Panc1 (cell line): ENCODE results near the gene DEDD. TPM values are rescaled to one million over a fixed set of nuclear protein-coding genes. Genes with fewer than 3 reads are reported as not detected.
A peak's percentile ranks its signal among the peaks of the same experiment; 100 is the strongest.

Experiments used
- ATAC-seq: fragments of 200-7000 bp; cut with Tn5 transposase; 2 replicates; pipeline ENCODE4 v1.9.1; 2020; ENCODE audit warnings: mild to moderate bottlenecking, moderate library complexity
- BruUV-seq: library from RNA; stranded (reverse); fragments of 400-500 nt; replicated peaks from 2 replicates; lab custom pipeline; 2021; lab: Mats Ljungman, UMichigan
- CTCF ChIA-PET: fragments of 300-600 bp; sonication (Branson Sonifier 250); formaldehyde crosslinking; loops from one replicate; lab custom pipeline; 2022; ENCODE audit warnings: antibody characterized with exemption; lab: Charles Lee
- POLR2A ChIA-PET: fragments of 300-600 bp; sonication (Branson Sonifier 250); formaldehyde crosslinking; loops from one replicate; lab custom pipeline; 2022; ENCODE audit warnings: antibody characterized with exemption; lab: Charles Lee
- DNase-seq: peaks from one replicate; pipeline ENCODE4 v3.0.0-alpha.2; 2010; ENCODE audit warnings: low read depth, low spot score
- H3K27ac ChIP-seq: 2 replicates; pipeline ENCODE4 v1.5.1; 2011; ENCODE audit warnings: mild to moderate bottlenecking, low read length, inconsistent platforms
- H3K27me3 ChIP-seq: fragments of 200-500 bp; sonication (Bioruptor generic); 2 replicates; pipeline ENCODE4 v1.6.0; 2014; ENCODE audit warnings: low read length, inconsistent platforms; ENCODE audit not compliant: control insufficient read depth, insufficient read depth
- H3K36me3 ChIP-seq: fragments of 200-500 bp; sonication (Bioruptor generic); 2 replicates; pipeline ENCODE4 v1.5.1; 2014; ENCODE audit warnings: inconsistent platforms, mild to moderate bottlenecking, low read length, moderate library complexity; ENCODE audit not compliant: control insufficient read depth, insufficient read depth
- H3K4me1 ChIP-seq: 2 replicates; pipeline ENCODE4 v1.5.1; 2011; ENCODE audit warnings: inconsistent platforms, mild to moderate bottlenecking, low read length, moderate library complexity; ENCODE audit not compliant: control insufficient read depth, insufficient read depth
- H3K4me3 ChIP-seq, 2 experiments: 2 replicates each; pipeline ENCODE4 v1.5.1; 2011 to 2012; ENCODE audit warnings: low read depth in 2 of 2, low read length in 2 of 2, mild to moderate bottlenecking in 2 of 2, inconsistent platforms in 1 of 2, moderate library complexity in 1 of 2
- H3K9me3 ChIP-seq: fragments of 200-500 bp; sonication (Bioruptor generic); 2 replicates; pipeline ENCODE4 v1.5.1; 2014; ENCODE audit warnings: low read depth, mild to moderate bottlenecking, inconsistent platforms, low read length, moderate library complexity; ENCODE audit not compliant: control insufficient read depth, insufficient read depth
- CTCF ChIP-seq: fragments of 450-650 bp; IDR thresholded peaks from 2 replicates; pipeline ENCODE4 v1.5.1; 2017; ENCODE audit warnings: mild to moderate bottlenecking
- POLR2AphosphoS5 ChIP-seq: IDR thresholded peaks from 2 replicates; pipeline ENCODE4 v1.6.1; 2012; ENCODE audit warnings: mild to moderate bottlenecking, low read depth, low read length, moderate library complexity
- REST ChIP-seq, 2 experiments: IDR thresholded peaks; 2 replicates each; pipeline ENCODE4 v1.6.1; 2011 to 2012; ENCODE audit warnings: low read depth in 2 of 2, control low read depth in 1 of 2, low read length in 1 of 2, mild to moderate bottlenecking in 1 of 2, moderate library complexity in 1 of 2; ENCODE audit not compliant: insufficient read depth in 1 of 2
- SIN3A ChIP-seq: IDR thresholded peaks from 2 replicates; pipeline ENCODE4 v1.6.1; 2012; ENCODE audit warnings: low read depth, mild to moderate bottlenecking, low read length, moderate library complexity, borderline replicate concordance; ENCODE audit not compliant: insufficient read depth
- TCF7L2 ChIP-seq: IDR thresholded peaks from 2 replicates; pipeline ENCODE4 v1.6.1; 2011; ENCODE audit warnings: mild to moderate bottlenecking, low read depth, low read length, inconsistent platforms
- in situ Hi-C: cut with HindIII; loops from 2 replicates; pipeline ENCODE4 v1.10.0; 2016; ENCODE audit warnings: low sequenced_read_pairs, low pct_unique_long_range_greater_than_20kb
- intact Hi-C: fragments of 100-400 bp; cut with micrococcal nuclease; formaldehyde crosslinking; loops from one replicate; pipeline ENCODE4 v1.10.0; 2022; ENCODE audit not compliant: unreplicated experiment
- total RNA-seq: library from RNA; stranded (reverse); gene quantifications from one replicate; pipeline ENCODE4 v1.2.1, GENCODE V29; 2021; ENCODE audit not compliant: unreplicated experiment

The DEDD gene
- total RNA-seq, 1 experiment from 2014 or later, result 42.5 TPM

GRCh38 chr1:161145832-161146231, 13.4 kb upstream of the DEDD start:
- Histone ChIP-seq H3K36me3 (no peaks in the 10 kb centered on the region), H3K27me3 (no peaks in the 10 kb centered on the region), H3K4me1 (no peaks in the 10 kb centered on the region), H3K4me3 (no peak overlapping the region), H3K27ac (no peak overlapping the region), H3K9me3 (no peaks in the 10 kb centered on the region)
- intact Hi-C loops (no loop called here), in situ Hi-C loops (no loop called here)
- TF ChIP-seq CTCF (no peak), REST (IDR thresholded peaks at IDR 0.05; ENCODE audit: insufficient read depth in 1 of 2, low read depth in 2 of 2, low read length in 1 of 2) (no peak)
- POLR2A ChIA-PET, result interaction anchor here (0.6 kb wide), 1 partner anchor 188 kb away, joined by 11 read pairs; no protein-coding TSS in a partner anchor
- ATAC-seq (no peak; the same call in 1 of the 2 replicates), DNase-seq (no peak)
- no TSS peak for BruUV-seq
- CTCF ChIA-PET, result no interaction called here

GRCh38 chr1:161140755-161141400, 8.4 kb upstream of the DEDD start:
- ChIA-PET POLR2A (interaction anchor here (0.6 kb wide), 1 partner anchor 11 kb away, joined by 9 read pairs; no protein-coding TSS in a partner anchor), CTCF (interaction anchor here (0.6 to 1.1 kb wide), 3 partner anchors 43 to 152 kb away, joined by 4 to 12 read pairs (median 5); no protein-coding TSS in a partner anchor)
- Histone ChIP-seq H3K36me3 (no peaks in the 10 kb centered on the region), H3K9me3 (no peaks in the 10 kb centered on the region), H3K4me1 (no peaks in the 10 kb centered on the region), H3K4me3 (no peak overlapping the region), H3K27ac (no peak overlapping the region), H3K27me3 (no peaks in the 10 kb centered on the region)
- in situ Hi-C loops (no loop called here), intact Hi-C loops (no loop called here)
- ATAC-seq (no peak), DNase-seq (no peak)
- no TSS peak for BruUV-seq
- TF ChIP-seq TCF7L2, result no peak

- TF ChIP-seq REST (IDR thresholded peaks at IDR 0.05; ENCODE audit: insufficient read depth in 1 of 2, low read depth in 2 of 2, low read length in 1 of 2) (no peak), POLR2AphosphoS5 (no peak), SIN3A (no peak), CTCF (no peak; the same call in 1 of the 2 replicates), TCF7L2 (no peak)
- Histone ChIP-seq H3K36me3 (no peaks in the 10 kb centered on the region), H3K9me3 (no peaks in the 10 kb centered on the region), H3K4me1 (no peaks in the 10 kb centered on the region), H3K27me3 (no peaks in the 10 kb centered on the region), H3K27ac (no peak overlapping the region), H3K4me3 (no peak overlapping the region)
- ChIA-PET POLR2A (interaction anchor here (0.7 kb wide), 1 partner anchor 18 kb away, joined by 3 read pairs; no protein-coding TSS in a partner anchor), CTCF (interaction anchor here (0.6 kb wide), 1 partner anchor 146 kb away, joined by 15 read pairs; no protein-coding TSS in a partner anchor)
- intact Hi-C loops, result no loop called here
- DNase-seq (no peak), ATAC-seq (peak; percentile 80; the same call in 1 of the 2 replicates)
- in situ Hi-C loops, result no loop called here
- BruUV-seq, result no TSS peak
Measured at GRCh38 chr1:161139766-161140165, 7.3 kb upstream of the DEDD start.
